Activated CD4-positive, alpha-beta T cell treated with anti-CD3 and anti-CD28 coated beads, Interleukin-2, amount 50 U/mL, for 48 hours (primary cell): ENCODE measurements around the gene HTR3D.
A peak's percentile ranks its signal among the peaks of the same experiment; 100 is the strongest.
"Not testable (repeated sequence)": the region's sequence is repeated elsewhere in the genome, so short reads cannot be mapped to it uniquely, and the experiment has no call there.

Source experiments
- DNase-seq, 2 experiments: peaks; one replicate each; pipeline ENCODE4 v3.0.0-alpha.2; 2020

Gene HTR3D

DNA sequence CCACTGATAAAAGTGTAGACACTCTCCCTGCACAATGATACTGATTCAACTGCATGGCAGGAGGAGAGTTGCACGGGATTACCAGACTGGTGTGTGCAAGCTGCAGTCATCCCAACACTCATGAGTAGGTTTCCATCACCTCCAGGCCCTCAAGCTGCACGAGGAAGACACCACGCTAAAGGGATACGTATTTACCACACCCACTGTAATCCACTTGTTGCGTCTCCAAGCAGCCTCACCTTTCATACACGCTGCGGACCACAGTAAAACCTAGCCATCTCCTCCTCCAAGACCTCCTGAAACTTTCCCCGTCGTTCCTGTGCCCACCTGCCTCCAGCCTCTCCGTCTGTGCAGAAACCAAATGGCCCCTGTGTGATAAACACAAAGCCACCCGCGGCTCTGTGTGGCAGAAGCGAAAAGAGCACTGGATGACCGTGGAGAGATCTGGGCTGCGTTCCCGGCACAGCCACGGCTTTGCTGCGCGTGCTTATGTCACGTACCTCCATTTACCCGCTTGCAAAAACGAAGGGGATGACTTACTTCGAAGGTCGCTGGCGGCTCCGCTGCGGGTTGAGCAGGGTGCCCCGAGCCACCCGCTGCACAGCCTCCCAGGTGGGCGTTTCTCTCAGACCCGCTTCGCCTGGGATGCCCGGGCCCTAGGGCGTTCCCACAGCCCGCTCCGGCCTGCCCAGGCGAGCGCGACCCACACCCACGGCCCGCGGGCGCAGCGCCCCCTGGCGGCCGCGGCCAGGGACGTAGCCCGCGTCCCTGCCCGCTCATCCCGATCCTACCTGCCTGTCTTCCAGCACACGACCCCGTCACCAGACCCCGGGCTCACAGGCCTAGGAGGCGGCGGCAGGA lies 14.5 kb upstream of the HTR3D start:
- DNase-seq = peak; percentile 53 to 60

DNA sequence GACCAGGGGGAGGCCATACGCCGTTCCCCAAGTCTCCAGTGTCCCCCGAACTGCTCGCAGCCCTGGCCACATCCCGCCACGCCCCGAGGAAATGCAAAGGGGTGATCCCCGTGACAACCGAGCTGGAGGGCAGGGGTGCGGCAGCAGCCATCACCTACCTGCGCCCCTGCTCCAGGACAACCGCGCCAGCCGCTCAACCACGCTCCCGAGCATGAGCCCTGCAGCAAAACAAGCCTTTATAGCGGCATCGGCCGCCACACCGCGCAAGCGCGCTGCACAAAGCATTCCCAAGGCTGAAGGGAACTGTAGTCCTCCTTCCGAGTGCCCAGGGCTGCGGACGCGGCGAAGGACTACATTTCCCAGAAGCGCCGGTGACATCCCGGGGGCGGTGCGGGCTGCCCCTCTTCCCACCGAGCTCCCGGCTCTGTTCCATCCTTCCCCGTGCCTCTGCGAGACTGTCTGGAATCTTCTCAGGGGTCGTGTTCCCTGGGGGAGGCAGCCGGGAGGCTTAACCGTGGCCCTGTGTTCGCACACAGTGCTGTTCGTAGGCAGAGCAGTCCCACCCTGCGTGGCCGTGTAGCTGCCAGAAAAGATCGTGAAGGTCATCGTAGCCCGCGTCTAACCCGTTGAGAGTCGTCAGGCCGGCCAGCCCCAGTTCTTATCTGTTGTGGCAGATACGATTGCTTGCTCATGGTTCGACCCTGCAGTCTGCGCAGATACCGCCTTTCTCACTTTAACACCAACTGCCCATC lies 13.7 kb upstream of the HTR3D start, which contains the start of gene ABCC5:
Gene ABCC5, minus strand, starts transcription at position 213 of the 752 bp plus-strand sequence. CDS start 3,492 bp downstream, outside the sequence.
- peak; percentile 84 to 89 for DNase-seq

DNA sequence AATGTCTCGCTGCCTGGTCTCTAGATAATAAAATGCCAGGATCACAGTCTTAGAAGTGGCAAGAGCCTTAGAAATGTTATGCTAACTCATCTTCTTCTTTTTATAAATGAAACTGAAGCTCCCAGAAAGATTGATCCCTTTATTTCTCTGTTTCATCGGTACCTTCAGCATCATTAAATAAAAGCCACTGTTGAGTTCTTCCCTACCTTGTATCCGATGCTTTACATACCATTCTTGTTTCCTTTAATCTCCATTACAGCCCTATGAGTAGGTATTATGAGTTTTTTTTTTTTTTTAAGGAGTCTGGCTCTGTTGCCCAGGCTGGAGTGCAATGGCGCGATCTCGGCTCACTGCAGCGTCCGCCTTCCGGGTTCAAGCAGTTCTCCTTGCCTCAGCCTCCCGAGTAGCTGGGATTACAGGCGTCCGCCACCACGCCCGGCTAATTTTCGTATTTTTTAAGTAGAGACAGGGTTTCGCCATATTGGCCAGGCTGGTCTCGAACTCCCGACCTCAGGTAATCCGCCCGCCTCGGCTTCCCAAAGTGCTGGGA lies 13.0 kb upstream of the HTR3D start:
- no peak for DNase-seq

DNA sequence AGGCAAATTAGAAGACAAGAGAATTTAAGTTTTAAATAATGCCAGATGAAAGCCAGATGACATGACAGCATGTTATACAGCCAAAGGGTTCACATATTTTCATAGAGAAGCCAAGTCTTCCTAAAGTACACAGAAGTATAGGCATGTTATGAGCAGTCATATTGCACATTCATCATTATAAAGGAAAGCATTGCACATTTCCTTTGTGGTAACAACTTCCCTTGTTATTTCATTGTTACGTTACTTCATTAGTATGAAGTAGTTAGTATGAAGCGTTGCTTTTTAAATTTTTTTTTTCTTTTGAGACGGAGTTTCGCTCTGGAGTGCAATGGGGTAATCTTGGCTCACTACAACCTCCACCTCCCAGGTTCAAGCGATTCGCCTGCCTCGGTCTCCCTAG lies 9.2 kb upstream of the HTR3D start:
- no peak for DNase-seq

DNA sequence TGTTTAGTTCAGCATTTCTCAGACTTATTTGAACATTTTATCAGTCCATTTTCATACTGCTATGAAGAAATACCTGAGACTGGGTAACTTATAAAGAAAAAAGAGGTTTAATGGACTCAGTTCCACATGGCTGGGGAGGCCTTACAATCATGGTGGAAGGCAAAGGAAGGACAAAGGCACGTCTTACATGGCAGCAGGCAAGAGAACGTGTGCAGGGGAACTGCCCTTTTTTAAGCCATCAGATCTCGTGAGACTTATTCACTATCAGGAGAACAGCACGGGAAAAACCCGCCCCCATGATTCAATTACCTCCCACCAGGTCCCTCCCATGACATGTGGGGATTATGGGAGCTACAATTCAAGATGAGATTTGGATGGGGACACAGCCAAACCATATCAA lies 6.3 kb upstream of the HTR3D start:
- not testable (repeated sequence) for DNase-seq

DNA sequence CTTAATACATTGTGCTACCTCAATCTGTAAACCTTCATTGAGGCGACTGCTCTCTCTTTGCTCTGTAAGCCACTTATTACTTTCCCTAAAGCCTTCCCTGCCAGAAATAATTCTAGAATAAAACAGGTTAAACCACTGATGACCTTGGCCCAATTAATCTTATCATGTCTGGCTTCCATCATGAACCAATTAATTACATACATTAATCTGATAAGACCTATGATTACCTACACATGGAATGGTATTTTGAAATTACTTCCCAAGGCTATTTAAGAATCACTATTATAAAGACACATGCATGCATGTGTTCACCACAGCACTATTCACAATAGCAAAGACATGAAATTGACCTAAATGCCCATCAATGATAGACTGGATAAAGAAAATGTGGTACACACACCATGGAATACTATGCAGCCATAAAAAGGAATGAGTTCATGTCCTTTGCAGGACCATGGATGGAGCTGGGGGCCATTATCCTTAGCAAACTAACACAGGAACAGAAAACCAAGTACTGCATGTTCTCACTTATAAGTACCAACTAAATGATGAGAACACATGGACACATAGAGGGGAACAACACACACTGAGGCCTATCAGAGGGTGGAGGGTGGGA lies 3.2 kb upstream of the HTR3D start:
- DNase-seq = not testable (repeated sequence)

DNA sequence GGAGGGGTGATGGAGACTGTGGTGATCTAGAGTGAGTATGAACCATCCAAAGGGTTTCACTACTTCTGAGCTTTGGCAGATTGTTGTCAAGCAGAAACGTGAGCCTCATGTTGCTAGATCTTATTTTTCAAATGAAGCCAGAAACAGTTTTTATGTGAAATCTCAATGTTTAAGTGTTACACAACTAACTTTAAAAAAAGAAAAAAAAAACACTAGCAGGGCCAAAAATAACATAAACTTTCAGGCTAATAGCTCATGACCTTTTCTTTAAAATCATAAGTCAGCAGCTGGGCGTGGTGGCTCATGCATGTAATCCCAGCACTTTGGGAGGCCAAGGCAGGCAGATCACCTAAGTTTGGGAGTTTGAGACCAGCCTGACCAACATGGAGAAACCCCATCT lies 2.1 kb upstream of the HTR3D start:
- DNase-seq = no peak

DNA sequence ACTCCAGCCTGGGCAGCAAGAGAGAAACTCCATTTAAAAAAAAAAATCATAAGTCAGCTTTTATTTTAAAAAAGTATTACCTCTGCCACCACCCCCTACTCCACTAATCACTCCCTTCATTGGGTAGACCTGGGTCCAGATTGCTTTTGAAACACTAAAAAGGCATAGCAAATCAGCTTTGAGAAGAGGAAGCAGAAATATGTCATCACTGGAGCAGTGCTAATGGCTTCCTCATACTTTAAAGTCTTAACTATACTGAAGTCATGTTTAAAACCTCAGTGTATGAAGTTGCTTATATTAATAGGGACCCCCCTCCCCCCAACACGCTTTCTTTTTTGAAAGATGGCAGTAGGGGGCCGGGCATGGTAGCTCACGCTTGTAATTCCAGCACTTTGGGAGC lies 1.0 kb upstream of the HTR3D start:
- DNase-seq = no peak

DNA sequence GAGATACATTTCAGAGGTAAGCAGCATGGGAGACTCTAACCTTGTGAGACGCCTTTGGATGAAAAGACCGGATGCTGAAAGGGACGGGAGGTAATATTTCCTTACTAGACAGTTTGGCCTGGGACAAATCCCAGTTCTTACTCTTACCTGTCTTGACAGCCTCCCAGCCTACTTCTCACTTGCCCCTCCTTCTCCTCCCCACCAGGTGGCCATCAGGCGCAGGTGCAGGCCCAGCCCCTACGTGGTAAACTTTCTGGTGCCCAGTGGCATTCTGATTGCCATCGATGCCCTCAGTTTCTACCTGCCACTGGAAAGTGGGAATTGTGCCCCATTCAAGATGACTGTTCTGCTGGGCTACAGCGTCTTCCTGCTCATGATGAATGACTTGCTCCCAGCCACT lies 6.3 kb downstream of the HTR3D start:
- no peak for DNase-seq

DNA sequence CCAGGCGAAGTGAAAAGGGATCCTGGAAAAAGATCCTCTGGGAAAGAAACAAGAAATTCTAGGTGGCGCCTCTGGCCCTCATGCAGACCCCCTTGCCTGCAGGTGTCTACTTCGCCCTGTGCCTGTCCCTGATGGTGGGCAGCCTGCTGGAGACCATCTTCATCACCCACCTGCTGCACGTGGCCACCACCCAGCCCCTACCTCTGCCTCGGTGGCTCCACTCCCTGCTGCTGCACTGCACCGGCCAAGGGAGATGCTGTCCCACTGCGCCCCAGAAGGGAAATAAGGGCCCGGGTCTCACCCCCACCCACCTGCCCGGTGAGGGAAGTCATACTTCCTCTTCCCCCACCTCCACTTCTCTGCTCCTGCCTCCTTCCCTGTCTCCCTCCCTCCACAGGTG lies 6.8 kb downstream of the HTR3D start:
- DNase-seq = not testable (repeated sequence)

DNA sequence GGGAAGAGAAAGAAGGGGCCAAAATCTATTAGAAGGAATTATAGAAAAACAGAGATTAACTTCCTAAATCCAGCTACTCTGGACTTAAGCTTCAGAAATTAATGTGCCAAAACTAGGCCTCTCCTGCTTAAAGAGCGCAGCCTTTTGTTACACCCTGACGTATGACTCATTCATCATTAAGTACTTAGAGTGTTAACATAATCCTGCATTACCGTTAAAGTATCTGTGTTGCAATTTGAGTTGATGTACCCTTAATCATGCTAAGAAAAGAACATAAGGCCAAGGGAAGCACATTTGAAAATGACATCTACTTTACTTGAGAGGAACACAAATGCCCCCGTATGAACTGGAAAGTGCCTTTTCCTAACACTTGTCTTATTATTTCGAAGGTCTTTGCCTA lies 7.9 kb downstream of the HTR3D start:
- DNase-seq = no peak

DNA sequence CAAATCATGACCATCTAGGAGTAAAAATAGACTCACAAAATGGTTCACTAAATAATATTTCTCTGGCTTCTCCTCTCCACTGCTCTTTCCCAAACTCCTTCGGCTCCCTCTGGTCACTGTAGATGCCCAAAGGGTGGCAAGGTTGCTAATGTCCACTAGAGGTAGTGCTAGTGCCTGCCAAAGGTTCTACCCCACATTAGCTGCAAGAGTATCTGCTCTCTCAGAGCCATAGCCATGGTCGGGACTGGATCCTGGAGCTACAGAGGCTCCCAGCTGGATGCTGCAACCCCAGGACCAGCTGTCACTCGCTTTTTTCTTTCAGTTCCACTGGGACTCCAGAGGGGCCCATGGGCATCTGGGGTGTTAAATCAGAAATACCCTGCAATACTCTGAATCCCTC lies 8.5 kb downstream of the HTR3D start:
- no peak for DNase-seq

DNA sequence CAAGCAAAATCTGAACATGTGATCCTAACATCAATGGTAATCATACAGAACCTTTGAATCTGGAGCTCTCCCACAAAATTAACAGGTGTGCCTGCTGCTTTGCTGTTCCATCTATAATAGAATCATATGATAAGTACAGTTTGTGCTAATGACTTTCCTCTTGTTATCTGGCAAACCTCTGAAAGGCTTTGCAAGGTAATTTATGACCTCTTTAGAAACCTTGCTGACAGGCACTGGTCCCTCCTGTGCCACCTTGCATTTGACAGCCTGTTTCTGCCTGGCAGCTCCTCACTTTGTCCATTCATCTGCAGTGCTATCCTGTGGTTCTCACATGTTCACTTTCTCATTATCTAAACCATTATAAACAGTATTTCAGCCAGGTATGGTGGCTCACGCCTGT lies 11.1 kb downstream of the HTR3D start:
- DNase-seq = no peak

DNA sequence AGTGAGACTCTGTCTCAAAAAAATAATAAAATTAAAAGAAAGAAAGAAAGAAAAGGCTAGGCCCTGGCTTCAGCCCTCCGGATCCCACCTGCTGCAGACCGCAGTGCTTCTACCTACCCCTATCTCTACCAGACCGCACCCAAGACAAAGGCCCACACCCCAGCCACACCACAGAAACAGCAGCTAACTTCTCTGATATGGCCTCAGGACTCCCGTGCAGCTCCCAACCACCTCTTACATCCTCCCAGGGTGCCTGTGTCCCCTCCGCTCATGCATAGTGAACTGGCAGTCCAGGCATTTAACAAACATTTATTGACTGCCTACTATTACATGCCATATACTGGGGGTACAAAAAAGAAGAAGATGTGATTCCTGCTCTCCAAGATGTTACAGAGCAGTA lies 14.5 kb downstream of the HTR3D start:
- DNase-seq = no peak

DNA sequence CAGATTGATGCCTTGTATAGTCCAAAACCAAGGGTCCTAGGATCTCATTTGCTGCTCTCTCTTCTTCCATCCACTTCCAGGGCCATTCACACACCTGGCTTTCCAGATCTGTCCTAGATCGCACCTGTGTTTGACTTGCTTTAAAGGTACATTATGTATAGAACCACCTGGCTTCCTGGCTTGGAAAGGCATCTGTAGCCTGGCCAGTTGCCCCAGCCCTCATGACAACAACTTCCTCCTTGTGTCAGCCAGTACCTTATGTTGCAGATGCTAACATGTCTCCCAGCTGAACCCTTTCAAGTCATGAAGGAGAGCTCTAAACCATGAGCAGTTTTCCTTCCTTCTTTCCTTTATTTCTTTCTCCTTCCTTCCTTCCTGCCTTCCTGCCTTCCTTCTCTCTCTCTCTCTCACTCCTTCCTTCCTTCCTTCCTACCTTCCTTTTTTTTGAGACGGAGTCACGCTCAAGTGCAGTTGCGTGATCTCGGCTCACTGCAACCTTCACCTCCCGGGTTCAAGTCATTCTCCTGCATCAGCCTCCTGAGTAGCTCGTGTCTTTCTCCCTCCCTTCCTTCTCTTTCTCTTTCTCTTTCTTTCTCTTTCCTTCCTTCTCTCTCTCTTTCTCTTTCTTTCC lies 18.8 kb downstream of the HTR3D start:
- DNase-seq = no peak

DNA sequence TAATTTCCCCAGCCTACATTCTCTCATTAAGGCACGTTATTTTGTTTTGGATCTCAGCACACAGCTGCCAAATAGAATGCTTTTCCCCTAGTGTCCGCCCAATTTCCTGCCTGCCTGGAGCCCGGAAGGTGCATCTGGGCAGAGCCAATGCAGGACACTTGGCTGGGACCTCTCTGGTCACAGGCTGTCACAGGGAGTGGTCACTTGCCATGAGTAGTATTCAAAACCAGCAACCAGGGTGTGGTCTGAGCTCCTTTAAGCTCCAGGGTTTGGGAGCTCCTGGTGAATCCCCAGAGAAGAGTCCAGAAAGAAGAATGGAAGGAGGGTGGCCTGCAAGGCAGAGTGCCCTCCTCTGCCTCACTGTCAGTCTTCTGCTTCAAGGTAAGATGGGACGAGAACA lies 21.2 kb downstream of the HTR3D start, which contains the start of gene HTR3C:
Gene HTR3C, plus strand, starts transcription at position 281 of the 400 bp plus-strand sequence. Its CDS starts 34 bp downstream, at position 315.
- DNase-seq = no peak

DNA sequence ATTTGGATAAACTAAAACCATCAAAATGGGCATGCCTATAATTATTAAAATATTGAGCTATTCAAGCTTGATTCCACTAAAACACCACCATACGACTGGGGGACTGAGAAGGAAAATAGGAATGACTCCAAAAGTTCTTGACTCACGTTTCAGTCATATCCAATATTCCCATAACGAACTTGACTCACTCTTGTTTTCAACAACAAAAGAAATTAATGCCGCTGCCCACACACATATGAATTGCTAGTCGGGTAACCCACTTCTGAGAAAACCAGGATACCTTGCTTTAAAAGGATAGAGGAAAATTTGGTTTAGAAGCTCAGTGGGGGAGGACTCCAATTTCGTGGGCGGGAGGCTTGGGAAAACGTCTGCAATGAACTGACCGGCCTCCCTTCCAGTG lies 26.5 kb downstream of the HTR3D start:
- no peak for DNase-seq

DNA sequence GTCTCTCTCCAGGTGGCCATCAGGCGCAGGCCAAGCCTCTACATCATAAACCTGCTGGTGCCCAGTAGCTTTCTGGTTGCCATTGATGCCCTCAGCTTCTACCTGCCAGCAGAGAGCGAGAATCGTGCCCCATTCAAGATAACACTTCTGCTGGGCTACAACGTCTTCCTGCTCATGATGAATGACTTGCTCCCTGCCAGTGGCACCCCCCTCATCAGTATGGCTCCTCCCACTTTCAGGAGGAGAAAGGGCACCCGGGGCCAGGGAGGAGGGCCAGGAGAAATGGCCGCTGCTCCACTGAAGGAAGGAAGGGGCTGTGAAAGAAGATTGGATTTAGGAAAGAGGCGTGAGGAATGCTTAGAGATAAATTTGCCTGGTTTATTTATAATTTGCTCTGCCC lies 27.9 kb downstream of the HTR3D start:
- no peak for DNase-seq

DNA sequence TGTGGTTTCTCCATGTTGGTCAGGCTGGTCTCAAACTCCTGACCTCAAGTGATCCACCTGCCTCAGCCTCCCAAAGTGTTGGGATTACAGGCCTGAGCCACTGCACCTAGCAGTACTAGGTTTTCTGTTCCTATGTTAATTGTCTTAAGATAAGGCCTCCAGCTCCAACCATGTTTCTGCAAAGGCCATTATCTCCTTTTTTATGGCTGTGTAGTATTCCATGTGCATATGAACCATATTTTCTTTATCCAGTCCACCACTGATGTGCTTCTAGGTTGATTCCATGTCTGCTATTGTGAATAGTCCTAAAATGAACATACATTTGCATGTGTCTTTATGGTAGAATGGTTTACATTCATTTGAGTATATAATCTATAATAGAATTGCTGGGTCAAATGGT lies 31.1 kb downstream of the HTR3D start:
- DNase-seq = no peak

DNA sequence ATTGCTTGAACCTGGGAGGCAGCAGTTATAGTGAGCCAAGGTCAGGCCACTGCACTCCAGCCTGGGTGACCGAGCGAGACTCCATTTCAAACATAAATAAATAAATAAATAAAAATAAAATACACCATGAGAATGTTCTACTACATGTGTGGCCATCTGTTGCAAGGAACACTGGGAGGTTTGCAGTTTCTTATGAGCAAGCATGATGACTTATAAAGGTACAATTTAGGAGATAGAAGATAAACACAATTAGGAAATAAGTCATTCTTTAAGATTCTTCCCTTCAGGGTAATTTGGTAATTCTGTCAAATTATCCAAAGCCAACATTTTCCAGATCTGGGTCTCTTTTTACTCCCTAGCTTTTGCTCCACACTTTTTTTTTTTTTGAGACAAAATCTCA lies 34.7 kb downstream of the HTR3D start:
- no peak for DNase-seq

DNA sequence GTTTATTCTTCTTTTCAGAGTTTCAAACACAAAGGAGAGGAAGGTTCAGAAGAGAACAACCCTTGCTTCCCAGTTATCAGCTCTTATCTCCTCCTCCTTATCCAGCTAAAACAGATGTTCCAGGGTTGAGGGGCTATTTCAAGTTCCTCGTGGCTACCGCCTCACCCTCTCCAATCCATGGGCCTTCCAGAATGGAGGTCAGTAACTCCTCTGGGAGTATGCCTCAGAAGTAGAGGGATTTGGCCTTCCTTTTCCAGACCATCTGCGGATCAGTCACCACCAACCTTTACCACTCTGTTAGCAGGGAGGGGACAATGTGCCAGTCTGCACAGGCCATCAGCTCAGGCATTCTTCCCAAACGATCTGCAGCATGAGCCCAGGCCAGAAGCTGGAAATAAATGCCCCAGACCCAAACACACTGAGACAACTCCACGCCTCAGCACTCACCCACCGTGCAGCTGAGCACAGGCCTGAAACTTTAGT lies 36.1 kb downstream of the HTR3D start:
- no peak for DNase-seq

DNA sequence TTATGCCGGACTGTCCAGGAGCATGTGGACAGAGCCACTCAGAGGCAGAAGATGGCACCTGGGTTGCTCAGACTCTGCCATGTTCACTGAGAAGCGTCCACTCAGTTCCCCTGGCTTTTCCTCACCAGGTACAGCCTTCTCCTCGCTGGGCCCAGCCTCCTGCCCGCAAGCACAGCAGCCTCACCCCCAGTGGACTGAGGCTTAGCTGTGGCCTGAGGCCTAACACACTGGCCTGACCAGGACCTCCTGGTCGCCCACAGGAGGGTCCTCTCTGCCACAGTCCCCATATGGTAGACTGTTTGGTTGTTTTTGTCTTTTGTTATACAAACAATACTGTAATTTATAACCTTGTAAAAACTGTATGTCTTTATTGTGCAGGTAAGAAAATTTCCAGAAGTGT lies 36.8 kb downstream of the HTR3D start:
- no peak for DNase-seq

DNA sequence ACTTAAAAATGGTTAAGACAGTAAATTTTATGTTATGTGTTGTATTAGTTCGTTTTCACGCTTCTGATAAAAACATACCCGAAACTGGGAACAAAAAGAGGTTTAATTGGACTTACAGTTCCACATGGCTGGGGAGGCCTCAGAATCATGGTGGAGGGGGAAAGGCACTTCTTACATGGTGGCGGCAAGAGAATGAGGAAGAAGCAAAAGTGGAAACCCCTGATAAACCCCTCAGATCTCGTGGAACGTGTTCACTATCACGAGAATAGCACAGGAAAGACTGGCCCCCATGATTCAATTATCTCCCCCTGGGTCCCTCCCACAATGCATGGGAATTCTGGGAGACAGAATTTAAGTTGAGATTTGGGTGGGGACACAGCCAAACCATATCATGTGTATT lies 39.6 kb downstream of the HTR3D start:
- DNase-seq = not testable (repeated sequence)
